Left renal pelvis (tissue), 4 donors: Measurements from ENCODE around the gene GRAP. TPM values are rescaled to one million over a fixed set of nuclear protein-coding genes. Genes with fewer than 3 reads are reported as not detected.
A peak's percentile ranks its signal among the peaks of the same experiment; 100 is the strongest.

Experiments used
- DNase-seq, 4 donors: peaks; one replicate each; pipeline ENCODE4 v3.0.0-alpha.2; 2013; ENCODE audit warnings: low read depth in 4 of 4, low spot score in 3 of 4
- polyA plus RNA-seq, 4 donors: library from polyadenylated mRNA; unstranded; fragments of 120-200 nt; gene quantifications; one replicate each; pipeline ENCODE4 v1.2.1, GENCODE V29; 2013; ENCODE audit not compliant: insufficient read length in 4 of 4

GRAP gene
- polyA plus RNA-seq, 4 donors: 2.4 to 6.5 (median 5.0) TPM

DNA sequence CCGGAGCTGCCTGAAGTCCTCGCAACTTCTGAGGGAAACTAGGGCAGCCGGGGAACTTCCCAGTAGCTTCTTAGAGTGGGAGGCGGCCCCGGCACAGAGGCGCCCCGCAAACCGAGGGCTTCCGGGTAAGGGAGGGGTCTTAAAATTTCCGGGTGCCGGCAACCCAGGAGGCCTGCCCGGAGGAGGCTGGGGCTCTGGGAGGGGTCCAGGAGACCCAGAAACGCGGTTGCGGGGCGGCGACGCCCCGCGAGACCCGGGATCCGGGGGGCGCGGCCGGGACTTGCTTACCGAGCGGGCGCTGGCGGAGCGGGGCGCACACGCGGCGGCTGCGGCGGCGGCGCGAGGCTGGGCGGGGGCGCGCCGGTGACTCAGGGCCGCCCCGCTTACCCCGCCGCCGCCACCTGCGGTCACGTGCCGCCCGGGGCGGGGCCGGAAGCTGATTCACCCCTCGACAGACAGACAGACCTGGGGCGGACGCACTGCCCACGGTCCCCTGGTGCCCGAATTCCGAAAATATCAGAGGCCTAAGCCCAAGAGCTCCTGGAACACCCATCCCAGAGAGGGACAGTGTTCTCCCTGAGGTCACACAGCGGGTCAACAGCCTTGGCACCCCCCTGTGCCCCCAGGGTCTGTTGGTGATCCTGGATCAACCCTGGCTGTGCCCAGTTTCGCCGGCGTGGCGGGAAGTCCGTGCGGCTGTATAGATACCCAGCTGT, 42.2 kb downstream of the GRAP start, which contains the start of gene FAM83G:
Gene FAM83G (minus strand): TSS at position 344 of the 716 bp plus-strand sequence. CDS start 723 bp downstream, outside the sequence.
- DNase-seq: peak in 1 of 4 donors; percentile 31

- DNase-seq: no peak
These were observed 43.0 kb downstream of the GRAP start for GRCh38 chr17:19003543-19004420.

DNA sequence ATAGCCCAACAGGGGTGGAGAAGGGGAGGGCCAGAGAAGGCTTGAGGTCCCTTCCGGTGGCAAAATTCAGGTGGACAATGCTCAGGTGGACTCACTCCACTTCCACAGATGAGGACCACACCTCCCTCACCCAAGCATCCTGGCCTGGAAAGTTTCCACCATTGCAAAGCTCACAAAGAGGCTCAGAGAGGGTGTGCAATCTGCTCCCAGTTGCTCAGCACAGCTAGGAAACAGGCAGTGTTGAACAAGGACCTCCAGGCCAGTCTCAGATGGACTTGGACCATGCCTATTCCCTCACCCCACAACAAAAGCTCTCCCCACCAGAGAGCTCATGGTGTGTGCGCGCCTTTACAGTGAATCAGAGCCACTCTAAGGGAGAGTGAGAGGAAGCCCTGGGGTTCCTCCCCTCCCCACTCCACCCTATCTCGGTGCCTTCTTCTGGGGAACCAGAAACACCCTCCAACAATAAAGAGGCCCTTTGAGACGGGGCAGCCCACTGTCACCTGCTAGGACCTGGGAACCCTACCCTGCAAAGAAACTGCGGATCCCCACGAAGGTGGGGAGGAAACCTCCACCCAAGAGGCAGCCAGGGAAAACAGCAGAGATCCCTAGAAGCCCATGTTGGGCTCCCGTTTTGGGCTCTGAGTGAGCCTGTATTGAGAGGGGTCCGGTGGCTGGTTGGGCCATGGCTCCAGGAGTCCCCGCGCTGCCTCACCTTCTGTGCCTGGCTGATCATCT, 43.8 kb downstream of the GRAP start:
- DNase-seq: no peak

GRCh38 chr17:19001907-19002590, 44.7 kb downstream of the GRAP start:
- DNase-seq: no peak

DNA sequence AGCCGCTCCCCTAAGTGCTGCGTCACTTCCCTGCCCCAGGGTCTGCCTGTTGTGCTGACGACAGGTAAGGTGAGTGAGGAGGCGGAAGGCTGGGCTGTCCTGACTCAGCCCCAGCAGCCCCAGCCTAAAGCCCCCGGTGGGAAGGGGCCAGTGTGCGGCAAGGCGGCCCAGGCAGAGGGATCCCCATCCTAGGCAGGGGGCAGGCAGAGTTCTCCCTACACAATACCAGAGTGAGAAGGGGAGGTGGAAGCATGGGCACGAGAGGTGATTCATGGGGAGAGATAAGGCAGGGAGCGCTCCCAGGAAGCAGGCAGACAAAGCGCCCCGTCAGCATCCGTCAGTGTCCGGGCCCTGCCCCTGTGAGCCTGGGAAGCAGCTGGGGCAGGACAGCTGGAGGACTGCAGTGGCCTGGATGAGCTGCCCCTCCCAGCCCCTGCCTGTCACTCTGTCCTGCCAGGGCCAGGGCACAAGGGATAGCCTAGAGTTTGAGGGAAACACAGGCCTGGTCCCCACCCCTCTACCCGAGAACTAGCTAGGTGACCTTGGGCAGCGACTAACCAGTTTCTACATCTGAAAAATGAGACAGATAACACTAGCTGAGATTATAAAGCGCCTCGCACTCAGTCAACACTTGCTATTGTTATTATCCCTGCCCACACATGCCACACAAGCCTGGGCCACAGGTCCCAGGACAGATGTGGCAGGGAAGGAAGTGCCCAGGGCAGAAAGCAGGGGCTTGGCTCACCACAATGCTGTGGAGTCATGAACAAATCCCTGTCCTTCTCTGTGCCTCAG, 46.0 kb downstream of the GRAP start:
- no peak for DNase-seq

- DNase-seq: no peak
These were observed 46.8 kb downstream of the GRAP start for GRCh38 chr17:18999911-19000310.

DNA sequence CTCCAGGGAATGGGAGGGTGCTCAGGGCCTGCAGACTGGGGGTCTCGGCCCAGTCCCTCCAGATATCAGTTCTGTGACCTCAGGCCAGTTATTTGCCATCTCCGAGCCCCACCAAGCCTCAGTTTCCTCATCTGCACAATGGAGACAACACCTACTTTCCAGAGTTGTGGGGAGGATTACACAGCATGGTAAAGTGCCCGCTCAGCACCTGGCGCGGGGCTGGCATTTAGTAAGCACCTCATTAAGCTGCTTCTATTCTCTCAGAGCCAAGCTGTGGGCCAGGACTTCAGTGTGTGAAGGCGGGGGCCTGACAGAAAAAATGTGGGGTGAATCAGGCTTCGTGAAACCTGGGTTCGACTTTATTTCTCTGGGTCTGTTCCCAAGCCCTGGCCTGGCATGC, 47.4 kb downstream of the GRAP start:
- DNase-seq: no peak

GRCh38 chr17:18997650-18998196, 49.0 kb downstream of the GRAP start:
- DNase-seq: no peak

DNA sequence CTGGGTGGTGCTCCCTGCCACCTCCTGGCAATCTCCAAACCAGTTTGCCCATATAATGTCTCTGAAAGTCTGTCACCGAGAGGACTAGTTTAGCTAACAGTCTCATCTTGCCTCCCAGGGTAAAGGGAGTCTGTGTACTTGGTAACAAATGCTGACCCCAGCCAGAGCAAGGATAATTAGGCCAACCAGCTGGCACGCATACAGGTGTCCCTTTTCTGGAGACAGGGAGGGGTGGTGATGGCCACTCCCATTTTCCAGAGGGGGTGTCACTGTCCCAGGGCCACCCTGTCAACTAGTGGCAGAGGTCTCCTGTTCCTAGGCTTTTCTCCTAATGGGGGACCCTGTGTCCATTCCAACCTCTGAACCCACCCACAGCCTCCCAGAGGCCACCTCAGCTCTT, 50.3 kb downstream of the GRAP start:
- no peak for DNase-seq

DNA sequence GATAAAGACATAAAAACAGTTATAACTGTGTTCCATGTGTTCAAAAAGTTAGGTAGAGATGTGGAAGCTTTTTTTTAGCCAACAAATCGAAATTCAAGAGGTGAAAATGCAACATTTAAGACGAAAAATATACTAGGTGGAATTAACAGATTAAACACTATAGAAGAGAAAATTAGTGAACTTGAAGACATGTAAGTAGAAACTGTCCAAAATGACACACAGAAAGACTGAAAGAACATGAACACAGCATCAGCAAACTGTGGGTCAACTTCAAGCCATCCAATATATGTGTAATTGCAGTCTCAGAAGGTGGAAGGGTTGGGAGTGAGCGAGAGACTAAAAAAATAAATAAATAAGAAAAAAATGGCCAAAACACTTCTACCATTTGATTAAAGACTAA, 51.5 kb downstream of the GRAP start:
- DNase-seq: no peak

DNA sequence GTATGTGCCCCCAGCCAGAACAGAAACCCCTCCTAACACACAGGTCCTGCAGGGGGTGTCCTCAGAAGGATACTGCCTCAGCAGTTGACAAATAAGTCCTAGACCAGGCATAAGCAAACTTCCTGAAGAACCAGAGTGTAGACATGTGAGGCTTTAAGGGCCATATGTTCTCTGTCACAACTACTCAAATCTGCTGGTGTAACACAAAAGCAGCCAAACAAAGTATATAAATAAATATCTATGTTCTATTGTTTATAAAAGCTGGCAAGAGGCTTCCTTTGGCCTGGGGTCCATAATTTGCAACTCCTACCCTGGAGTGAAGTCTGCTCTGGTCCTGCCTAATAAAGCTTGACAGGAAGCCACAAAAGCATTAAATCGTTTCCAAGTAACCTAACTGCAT, 52.1 kb downstream of the GRAP start:
- no peak for DNase-seq

DNA sequence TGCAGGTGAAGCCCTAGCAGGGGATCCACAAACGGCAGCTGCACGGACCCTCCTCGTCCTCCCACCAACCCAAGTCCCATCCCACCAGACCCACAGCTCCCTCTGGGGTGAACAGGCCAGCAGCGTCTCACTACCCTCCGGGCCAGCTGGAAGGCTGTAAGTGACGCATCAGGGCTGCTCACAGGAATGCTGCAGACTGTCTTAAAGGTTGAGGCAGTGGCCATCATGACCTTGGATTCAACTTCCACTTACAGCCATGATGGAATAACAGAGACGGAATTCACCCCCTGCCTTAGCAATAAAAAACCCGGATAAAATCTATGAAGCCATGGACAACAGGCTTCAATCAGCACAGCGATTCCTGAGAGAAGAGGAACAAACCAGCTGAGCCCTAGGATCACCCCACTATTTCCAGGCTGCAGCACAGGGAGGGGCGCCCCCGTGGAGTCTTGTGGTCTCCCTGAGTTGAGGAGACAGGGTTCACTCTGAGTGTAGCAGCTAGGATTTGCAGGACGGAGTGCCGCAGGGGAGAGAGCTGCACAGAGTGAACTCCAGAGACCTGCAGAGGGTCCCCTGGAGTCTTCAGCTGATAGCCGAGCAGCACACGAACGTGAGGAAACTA, 52.7 kb downstream of the GRAP start:
- peak in 1 of 4 donors; percentile 32 for DNase-seq

DNA sequence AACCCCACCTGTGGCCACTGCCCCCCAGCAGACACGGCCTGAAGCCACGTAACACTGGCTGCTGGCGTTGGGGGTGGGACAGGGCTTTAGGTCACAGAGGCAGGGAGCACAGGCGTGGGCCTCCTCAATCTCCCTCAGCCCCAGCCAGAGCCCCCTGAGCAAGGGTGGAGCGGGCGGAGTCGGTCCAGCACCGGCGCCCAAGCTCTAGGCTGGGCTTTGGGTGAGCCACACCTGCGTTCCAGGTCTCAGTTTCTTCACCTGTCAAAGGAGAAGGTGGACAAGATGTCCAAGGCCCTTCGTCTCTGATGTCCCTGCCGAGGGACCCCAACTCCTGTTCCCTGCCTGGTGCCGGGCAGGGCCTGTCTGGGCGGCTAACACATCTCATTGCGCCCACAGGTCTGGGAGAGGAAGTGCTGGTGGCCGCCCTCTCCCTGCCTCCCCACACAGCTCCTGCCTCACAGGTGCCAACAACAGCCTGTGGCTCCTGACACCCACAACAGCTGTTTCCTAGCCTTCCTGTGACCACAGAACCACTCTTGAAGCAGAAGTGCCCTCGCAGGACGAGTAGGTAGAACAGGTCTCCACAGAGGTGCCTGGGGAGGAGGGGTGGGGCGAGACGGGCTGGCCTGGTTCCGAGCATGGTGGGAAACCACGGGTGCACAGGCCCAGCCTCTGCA, 54.2 kb downstream of the GRAP start:
- DNase-seq: no peak

GRCh38 chr17:18991531-18992315, 55.0 kb downstream of the GRAP start:
- no peak for DNase-seq

DNA sequence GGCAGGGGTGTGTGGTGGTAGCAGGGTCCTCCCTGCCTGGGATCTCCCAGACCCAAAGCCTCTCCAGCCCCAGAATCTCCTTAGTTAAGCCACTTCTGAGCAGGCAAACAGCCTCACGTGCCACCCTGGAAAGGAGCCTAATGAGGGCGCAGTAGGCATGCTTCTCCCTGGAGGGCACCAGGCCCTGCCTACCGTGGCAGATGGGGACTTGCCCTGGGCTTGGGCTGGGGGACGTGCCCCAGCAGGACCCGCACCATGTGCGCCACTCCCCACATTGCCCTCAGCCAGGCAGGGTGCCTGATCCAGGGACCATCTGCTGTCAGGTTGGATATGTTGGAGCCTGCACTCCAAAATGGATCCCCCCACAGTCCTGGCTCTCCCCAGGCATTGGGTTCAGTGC, 56.4 kb downstream of the GRAP start:
- DNase-seq: no peak

GRCh38 chr17:18988546-18989173, 58.1 kb downstream of the GRAP start:
- DNase-seq: no peak

- no peak for DNase-seq
These were observed 58.8 kb downstream of the GRAP start for GRCh38 chr17:18987862-18988545.
